ENCODE data around the gene ZNRF4. TPM values are rescaled to one million over a fixed set of nuclear protein-coding genes. Genes with fewer than 3 reads are reported as not detected.

The ZNRF4 gene
- total RNA-seq, 1 experiment from 2014 or later, result not detected

- DNase-seq (ENCODE audit: low spot score), result no peak
Measured at GRCh38 chr19:5443723-5444122, 11.5 kb upstream of the ZNRF4 start.

- DNase-seq (ENCODE audit: low spot score), result no peak
Measured at GRCh38 chr19:5444431-5444830, 10.8 kb upstream of the ZNRF4 start.

- DNase-seq (ENCODE audit: low spot score), result no peak
Measured at GRCh38 chr19:5445071-5445470, 10.1 kb upstream of the ZNRF4 start.

GRCh38 chr19:5445561-5446055 is 9.6 kb upstream of the ZNRF4 start:
- DNase-seq (ENCODE audit: low spot score), result no peak

- DNase-seq (ENCODE audit: low spot score), result no peak
Measured at GRCh38 chr19:5447700-5448311, 7.4 kb upstream of the ZNRF4 start.

- no peak for DNase-seq (ENCODE audit: low spot score)
Measured at GRCh38 chr19:5448374-5448773, 6.8 kb upstream of the ZNRF4 start.

GRCh38 chr19:5450482-5451126 is 4.6 kb upstream of the ZNRF4 start:
- DNase-seq (ENCODE audit: low spot score), result no peak

- no peak for DNase-seq (ENCODE audit: low spot score)
Measured at GRCh38 chr19:5451494-5451893, 3.7 kb upstream of the ZNRF4 start.

GRCh38 chr19:5452594-5453565 is 2.3 kb upstream of the ZNRF4 start:
- DNase-seq (ENCODE audit: low spot score), result peak; percentile 30

- no peak for DNase-seq (ENCODE audit: low spot score)
Measured at GRCh38 chr19:5454743-5455142, 474 bp upstream of the ZNRF4 start.

GRCh38 chr19:5456130-5456840 is 1.1 kb downstream of the ZNRF4 start:
- no peak for DNase-seq (ENCODE audit: low spot score)

- no peak for DNase-seq (ENCODE audit: low spot score)
Measured at GRCh38 chr19:5456841-5457200, 1.6 kb downstream of the ZNRF4 start.

GRCh38 chr19:5457709-5458108 is 2.5 kb downstream of the ZNRF4 start:
- DNase-seq (ENCODE audit: low spot score), result no peak

GRCh38 chr19:5458420-5458819 is 3.2 kb downstream of the ZNRF4 start:
- DNase-seq (ENCODE audit: low spot score), result no peak

- no peak for DNase-seq (ENCODE audit: low spot score)
Measured at GRCh38 chr19:5459360-5459759, 4.1 kb downstream of the ZNRF4 start.

GRCh38 chr19:5460748-5461147 is 5.5 kb downstream of the ZNRF4 start:
- DNase-seq (ENCODE audit: low spot score), result no peak

GRCh38 chr19:5463959-5464358 is 8.7 kb downstream of the ZNRF4 start:
- DNase-seq (ENCODE audit: low spot score), result no peak

- DNase-seq (ENCODE audit: low spot score), result no peak
Measured at GRCh38 chr19:5466072-5466471, 10.9 kb downstream of the ZNRF4 start.

- no peak for DNase-seq (ENCODE audit: low spot score)
Measured at GRCh38 chr19:5466814-5467291, 11.6 kb downstream of the ZNRF4 start.

- peak; percentile 38 for DNase-seq (ENCODE audit: low spot score)
Measured at GRCh38 chr19:5470264-5470671, 15.1 kb downstream of the ZNRF4 start.

GRCh38 chr19:5472286-5472685 is 17.1 kb downstream of the ZNRF4 start:
- no peak for DNase-seq (ENCODE audit: low spot score)

GRCh38 chr19:5473646-5474045 is 18.4 kb downstream of the ZNRF4 start:
- DNase-seq (ENCODE audit: low spot score), result no peak
